Esophagus squamous epithelium (tissue), 4 donors: ENCODE data around the gene INSL3.

Experiments
- CTCF ChIP-seq, 6 experiments: fragments of 450-650 bp in 4 of 6; fragments of 200-600 bp in 2 of 6; sonication (generic) in 2 of 6; IDR thresholded peaks; one replicate each; pipeline ENCODE4 v1.5.1; 2016 to 2019; ENCODE audit warnings: antibody characterized with exemption in 6 of 6, mild to moderate bottlenecking in 4 of 6, moderate library complexity in 4 of 6
- POLR2A ChIP-seq, 4 donors: fragments of 450-650 bp; IDR thresholded peaks; one replicate each; pipeline ENCODE4 v1.6.1; 2017; ENCODE audit warnings: antibody characterized with exemption in 4 of 4, mild to moderate bottlenecking in 4 of 4, moderate library complexity in 3 of 4

GRCh38 chr19:17790059-17790780 lies 31.1 kb downstream of the INSL3 start:
- TF ChIP-seq CTCF (IDR thresholded peaks at IDR 0.05) (no peak), POLR2A (IDR thresholded peaks at IDR 0.05) (no peak)
